ENCODE results near the gene SETD4.

- TF ChIP-seq POLR2A (IDR thresholded peaks at IDR 0.05) (no peak), CTCF (IDR thresholded peaks at IDR 0.05) (no peak)
Measured at GRCh38 chr21:36096398-36097290, 36.3 kb upstream of the SETD4 start.

Measured in tibial nerve (tissue), 3 donors.